ENCODE results near the gene ZNF423.

DNA sequence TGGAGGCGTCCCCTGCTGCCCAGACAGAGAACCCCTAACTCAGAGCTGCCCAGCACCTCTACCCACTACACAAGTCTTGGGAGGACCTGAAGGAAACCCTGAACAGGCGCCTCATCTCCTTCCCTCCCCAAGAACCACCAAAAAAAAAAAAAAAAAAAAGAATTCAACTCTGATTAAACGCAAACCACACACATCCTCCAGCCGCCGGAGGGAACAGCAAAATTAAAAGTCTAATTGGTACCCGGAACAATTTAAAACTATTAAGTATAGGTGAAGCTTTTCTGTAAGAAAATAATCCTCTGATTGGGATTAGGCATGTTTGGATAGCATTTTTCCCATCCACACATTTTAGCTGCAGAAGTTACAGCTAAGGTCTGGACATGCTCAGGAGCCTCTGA is 202.7 kb downstream of the ZNF423 start:
- no peak for TF ChIP-seq TAF1 (IDR thresholded peaks at IDR 0.05; ENCODE audit: low read depth, low read length)
- no peak for TF ChIP-seq POLR2A (IDR thresholded peaks at IDR 0.05; ENCODE audit: low read depth, low read length)
- TF ChIP-seq POLR2AphosphoS5 (IDR thresholded peaks at IDR 0.05; ENCODE audit: low read depth, low read length): no peak
- no peak for TF ChIP-seq SPI1 (IDR thresholded peaks at IDR 0.05; ENCODE audit: low read depth, low read length)
- TF ChIP-seq POU2F2 (IDR thresholded peaks at IDR 0.05; ENCODE audit: low read depth, low read length): no peak

Measured in GM12891 (cell line).